B cell (primary cell): ENCODE measurements around the gene IPO4. TPM values are rescaled to one million over a fixed set of nuclear protein-coding genes. Genes with fewer than 3 reads are reported as not detected.
A peak's percentile ranks its signal among the peaks of the same experiment; 100 is the strongest.

Experiments used
- ATAC-seq: fragments of 200-7000 bp; cut with Tn5 transposase; one replicate; pipeline ENCODE4 v1.10.0; 2021; ENCODE audit warnings: low read depth, mild to moderate bottlenecking, moderate number of reproducible peaks, moderate library complexity
- CTCF ChIA-PET: fragments of 350-600 bp; sonication (Branson Sonifier 250); formaldehyde crosslinking; loops from one replicate; lab custom pipeline; 2021; ENCODE audit warnings: antibody characterized with exemption, inconsistent platforms; lab: Charles Lee
- POLR2A ChIA-PET: fragments of 350-600 bp; sonication (Branson Sonifier 250); formaldehyde crosslinking; loops from one replicate; lab custom pipeline; 2021; ENCODE audit warnings: antibody characterized with exemption; lab: Charles Lee
- DNase-seq: peaks from one replicate; pipeline ENCODE4 v3.0.0; 2013
- H2AFZ ChIP-seq: 2 replicates; pipeline ENCODE4 v1.6.1; 2012; ENCODE audit warnings: mild to moderate bottlenecking, low read depth, low read length; ENCODE audit not compliant: insufficient read depth, poor library complexity, severe bottlenecking
- H3K27ac ChIP-seq, 2 donors: 1 replicate in 1 of 2; 2 replicates in 1 of 2; pipeline ENCODE4 v1.5.1; 2012 to 2013; ENCODE audit warnings: low read length in 2 of 2, mild to moderate bottlenecking in 2 of 2, moderate library complexity in 1 of 2
- H3K27me3 ChIP-seq, 4 experiments: fragments of 200-600 bp in 1 of 4; sonication (generic) in 1 of 4; replicated peaks in 1 of 4; 1 replicate in 2 of 4; 2 replicates in 2 of 4; pipeline versions ENCODE4 v1.6.1 to v1.7.0; 2013 to 2016; ENCODE audit warnings: low read length in 3 of 4, mild to moderate bottlenecking in 2 of 4, mixed read lengths in 1 of 4, moderate library complexity in 1 of 4; ENCODE audit not compliant: insufficient read depth in 4 of 4, control insufficient read depth in 3 of 4; ENCODE audit errors: control extremely low read depth in 1 of 4
- H3K36me3 ChIP-seq, 2 experiments: replicated peaks in 1 of 2; 1 replicate in 1 of 2; 2 replicates in 1 of 2; pipeline versions ENCODE4 v1.6.1 to v1.7.1; 2013; ENCODE audit warnings: low read length in 1 of 2; ENCODE audit not compliant: insufficient read depth in 2 of 2, control insufficient read depth in 1 of 2; ENCODE audit errors: control extremely low read depth in 1 of 2, extremely low read depth in 1 of 2
- H3K4me1 ChIP-seq, 2 donors: fragments of 200-600 bp in 1 of 2; sonication (generic) in 1 of 2; 1 replicate in 1 of 2; 2 replicates in 1 of 2; pipeline versions ENCODE4 v1.5.1 to v1.6.1; 2013 to 2017; ENCODE audit warnings: low read length in 2 of 2; ENCODE audit not compliant: control insufficient read depth in 2 of 2, insufficient read depth in 2 of 2
- H3K4me2 ChIP-seq: replicated peaks from 2 replicates; pipeline ENCODE3; 2012; ENCODE audit warnings: mild to moderate bottlenecking, low read depth, low read length; ENCODE audit not compliant: poor library complexity, severe bottlenecking
- H3K4me3 ChIP-seq, 5 experiments: fragments of 200-600 bp in 1 of 5; sonication (generic) in 1 of 5; 1 replicate in 3 of 5; 2 replicates in 2 of 5; pipeline versions ENCODE4 v1.5.1 to v1.7.0; 2011 to 2016; ENCODE audit warnings: low read length in 4 of 5, mild to moderate bottlenecking in 4 of 5, low read depth in 2 of 5, control low read depth in 1 of 5, moderate library complexity in 1 of 5; ENCODE audit not compliant: insufficient read depth in 1 of 5; ENCODE audit errors: control extremely low read depth in 1 of 5, extremely low read depth in 1 of 5
- H3K79me2 ChIP-seq: fragments of 200-600 bp; sonication (generic); one replicate; pipeline ENCODE4 v1.6.0; 2016; ENCODE audit warnings: low read length; ENCODE audit not compliant: control insufficient read depth, insufficient read depth
- H3K9ac ChIP-seq: fragments of 200-600 bp; sonication (generic); 2 replicates; pipeline ENCODE4 v1.6.1; 2017; ENCODE audit warnings: mild to moderate bottlenecking, low read length, moderate library complexity
- H3K9me3 ChIP-seq, 3 donors: one replicate each; pipeline versions ENCODE4 v1.6.1 to v1.7.1; 2013; ENCODE audit warnings: low read length in 2 of 3; ENCODE audit not compliant: control insufficient read depth in 2 of 3, insufficient read depth in 1 of 3; ENCODE audit errors: control extremely low read depth in 1 of 3
- H4K20me1 ChIP-seq: 2 replicates; pipeline ENCODE4 v1.6.0; 2012; ENCODE audit warnings: mild to moderate bottlenecking, low read length; ENCODE audit not compliant: insufficient read depth, control insufficient read depth, poor library complexity, severe bottlenecking
- H3K27ac Mint-ChIP-seq: one replicate; pipeline ENCODE4 v1.8.0; 2021; ENCODE audit warnings: mixed read lengths
- H3K27me3 Mint-ChIP-seq: one replicate; pipeline ENCODE4 v1.8.0; 2021; ENCODE audit warnings: mixed read lengths
- H3K4me1 Mint-ChIP-seq: one replicate; pipeline ENCODE4 v1.8.0; 2021; ENCODE audit warnings: mixed read lengths
- H3K4me3 Mint-ChIP-seq: one replicate; pipeline ENCODE4 v1.8.0; 2021; ENCODE audit warnings: mixed read lengths
- H3K9me3 Mint-ChIP-seq: one replicate; pipeline ENCODE4 v1.8.0; 2022; ENCODE audit warnings: mixed read lengths; ENCODE audit not compliant: insufficient read depth
- EZH2 ChIP-seq: IDR thresholded peaks from 2 replicates; pipeline ENCODE4 v1.6.1; 2012; ENCODE audit warnings: borderline replicate concordance, low read depth, mild to moderate bottlenecking, moderate library complexity, low read length; ENCODE audit not compliant: insufficient read depth, poor library complexity, severe bottlenecking
- WGBS: methylation state at CpG from one replicate; pipeline ENCODE4 v1.1.5; 2013; ENCODE audit warnings: missing lambda C conversion rate; ENCODE audit not compliant: insufficient coverage; 5-methylcytosine and 5-hydroxymethylcytosine counted together
- intact Hi-C: fragments of 100-400 bp; cut with micrococcal nuclease; formaldehyde crosslinking; loops from one replicate; pipeline ENCODE4 v1.10.0; 2022
- polyA plus RNA-seq: library from polyadenylated mRNA; depleted of rRNA; stranded (reverse); fragments of >200 nt; gene quantifications from 2 replicates; pipeline ENCODE4 v1.2.3, GENCODE V29; 2012
- total RNA-seq, 2 donors: library from RNA; stranded (reverse); fragments of 120-200 nt in 1 of 2; gene quantifications; 1 replicate in 1 of 2; 2 replicates in 1 of 2; pipeline versions ENCODE4 v1.2.3 to v1.2.4, GENCODE V29; 2013 to 2022
- TF ChIP-seq, protein P1 (sequence below): fragments of 200-600 bp; IDR thresholded peaks from one replicate; pipeline ENCODE4 v1.8.0; 2022; ENCODE audit warnings: antibody characterized with exemption, mild to moderate bottlenecking

IPO4 gene
- total and polyA plus RNA-seq, 2 donors (not counting 1 experiment from before 2014, with no cell fraction given): 28.3 to 35.0 TPM

- Histone ChIP-seq H3K79me2 (peaks cover 67% of the 10 kb centered on the region), H3K36me3 (peaks cover 4 to 34% of the 10 kb centered on the region in 2 experiments), H3K9ac (peak overlapping the region; percentile 96), H3K4me1 (peaks cover 32 to 33% of the 10 kb centered on the region in 2 donors), H3K4me3 (peak overlapping the region in 2 of 5 experiments; percentile 84 to 89), H3K4me2 (peak overlapping the region; percentile 73), H2AFZ (peak overlapping the region; percentile 77), H3K27me3 (no peaks in the 10 kb centered on the region), H3K27ac (peak overlapping the region; percentile 93 to 98), H4K20me1 (peaks cover 2% of the 10 kb centered on the region), H3K9me3 (no peaks in the 10 kb centered on the region)
- intact Hi-C loops: loop anchor here (1.0 to 10.0 kb wide), 10 partner anchors 18 to 659 kb away; partner anchors contain the start of genes DCAF11, DHRS1, EMC9 and GMPR2
- TF ChIP-seq EZH2: no peak
- no peak for DNase-seq
- Mint-ChIP-seq H3K9me3 (no peaks in the 10 kb centered on the region), H3K27ac (peak overlapping the region; percentile 98), H3K27me3 (no peaks in the 10 kb centered on the region), H3K4me1 (peaks cover 43% of the 10 kb centered on the region), H3K4me3 (peak overlapping the region; percentile 93)
- POLR2A ChIA-PET: interaction anchor here (0.5 to 5.3 kb wide), 19 partner anchors 19 to 217 kb away, joined by 3 to 64 read pairs (median 4); partner anchors contain the start of genes CBLN3, DCAF11, EMC9 and GMPR2
- CTCF ChIA-PET: interaction anchor here (0.7 to 4.2 kb wide), 21 partner anchors 10 to 223 kb away, joined by 3 to 24 read pairs (median 4); partner anchors contain the start of genes CBLN3, CIDEB, DHRS1 and IPO4
- ATAC-seq: no peak
- 100% methylated on average over 5 of the region's 7 CpGs for WGBS
Measured at GRCh38 chr14:24213866-24214662, 25.4 kb upstream of the IPO4 start.

DNA sequence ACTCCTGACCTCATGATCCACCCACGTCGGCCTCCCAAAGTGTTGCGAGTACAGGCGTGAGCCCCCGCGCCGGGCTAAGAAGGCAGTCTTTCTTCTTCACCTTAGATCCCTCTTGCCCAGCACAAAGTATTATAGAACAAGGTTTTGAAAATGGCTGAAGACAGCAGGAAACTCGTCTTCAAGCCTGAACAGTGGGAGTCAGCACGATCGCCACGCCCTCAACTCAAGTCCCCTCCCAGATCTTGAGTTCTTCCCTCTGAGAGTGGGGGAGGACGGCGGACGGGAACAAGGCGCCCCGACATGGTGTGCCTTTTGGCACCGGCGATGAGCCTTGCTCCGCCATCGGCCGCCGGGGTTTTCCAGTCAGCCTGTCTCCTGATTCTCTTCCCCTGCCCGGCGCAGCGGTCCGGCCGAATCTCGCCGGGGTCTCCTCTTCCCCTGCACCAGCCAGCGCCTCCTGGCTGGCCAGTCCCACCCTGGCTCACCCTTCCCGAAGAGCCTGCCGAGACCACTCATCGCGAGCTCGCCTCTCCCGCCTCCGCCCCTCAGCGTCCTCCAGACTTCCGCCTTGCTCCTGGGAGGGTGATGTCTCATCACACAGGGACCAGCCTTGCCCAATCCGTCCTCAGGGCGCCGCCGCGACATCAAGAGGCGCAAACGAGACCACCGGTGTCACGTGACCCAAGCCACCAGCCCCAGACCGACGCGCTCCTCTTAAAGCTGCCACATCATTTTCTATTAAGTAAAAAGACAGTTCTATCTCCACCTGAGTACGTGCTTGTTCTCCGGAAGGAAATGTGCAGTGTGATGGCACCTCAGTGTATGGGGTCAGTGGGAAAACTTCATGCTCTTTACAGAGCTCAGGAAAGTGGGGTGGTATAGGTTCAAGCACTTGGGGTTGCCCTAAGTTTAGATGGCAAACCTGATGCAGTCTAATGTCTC, 24.6 kb upstream of the IPO4 start, which contains the start of gene CHMP4A:
TSS of gene CHMP4A (minus strand) at position 565 of the 942 bp plus-strand sequence. CDS start at position 516, 49 bp downstream.
- Histone ChIP-seq H2AFZ (peak within 1 kb of the TSS; percentile 77), H3K27ac (peak within 1 kb of the TSS; percentile 93 to 98), H3K9ac (peak within 1 kb of the TSS; percentile 96), H3K4me1 (peaks cover 32 to 33% of the 10 kb centered on the region in 2 donors), H3K9me3 (no peaks in the 10 kb centered on the region), H4K20me1 (no peaks in the 10 kb centered on the region), H3K27me3 (no peaks in the 10 kb centered on the region), H3K79me2 (peaks cover 70% of the 10 kb centered on the region), H3K4me2 (peak within 1 kb of the TSS; percentile 73), H3K36me3 (peaks cover 4 to 40% of the 10 kb centered on the region in 2 experiments), H3K4me3 (peak within 1 kb of the TSS; percentile 62 to 89 (median 84))
- WGBS: under 1% methylated on average over 46 of the region's 53 CpGs
- H3K27ac Mint-ChIP-seq: peak within 1 kb of the TSS; percentile 98
- H3K4me1 Mint-ChIP-seq: peaks cover 43% of the 10 kb centered on the region
- H3K9me3 Mint-ChIP-seq: no peaks in the 10 kb centered on the region
- H3K27me3 Mint-ChIP-seq: no peaks in the 10 kb centered on the region
- peak within 1 kb of the TSS; percentile 93 for H3K4me3 Mint-ChIP-seq
- CTCF ChIA-PET: interaction anchor here (0.7 to 4.2 kb wide), 16 partner anchors 9 to 223 kb away, joined by 3 to 24 read pairs (median 4); partner anchors contain the start of genes CBLN3, CIDEB, DHRS1 and IPO4
- DNase-seq (peak; percentile 97), ATAC-seq (peak; percentile 77)
- intact Hi-C loops: loop anchor here (1.0 to 10.0 kb wide), 10 partner anchors 18 to 658 kb away; partner anchors contain the start of genes DCAF11, DHRS1, EMC9 and GMPR2
- POLR2A ChIA-PET: interaction anchor here (0.5 to 5.3 kb wide), 20 partner anchors 10 to 218 kb away, joined by 3 to 64 read pairs (median 4); partner anchors contain the start of genes CBLN3, DCAF11, EMC9 and GMPR2
- TF ChIP-seq, protein P1, sequence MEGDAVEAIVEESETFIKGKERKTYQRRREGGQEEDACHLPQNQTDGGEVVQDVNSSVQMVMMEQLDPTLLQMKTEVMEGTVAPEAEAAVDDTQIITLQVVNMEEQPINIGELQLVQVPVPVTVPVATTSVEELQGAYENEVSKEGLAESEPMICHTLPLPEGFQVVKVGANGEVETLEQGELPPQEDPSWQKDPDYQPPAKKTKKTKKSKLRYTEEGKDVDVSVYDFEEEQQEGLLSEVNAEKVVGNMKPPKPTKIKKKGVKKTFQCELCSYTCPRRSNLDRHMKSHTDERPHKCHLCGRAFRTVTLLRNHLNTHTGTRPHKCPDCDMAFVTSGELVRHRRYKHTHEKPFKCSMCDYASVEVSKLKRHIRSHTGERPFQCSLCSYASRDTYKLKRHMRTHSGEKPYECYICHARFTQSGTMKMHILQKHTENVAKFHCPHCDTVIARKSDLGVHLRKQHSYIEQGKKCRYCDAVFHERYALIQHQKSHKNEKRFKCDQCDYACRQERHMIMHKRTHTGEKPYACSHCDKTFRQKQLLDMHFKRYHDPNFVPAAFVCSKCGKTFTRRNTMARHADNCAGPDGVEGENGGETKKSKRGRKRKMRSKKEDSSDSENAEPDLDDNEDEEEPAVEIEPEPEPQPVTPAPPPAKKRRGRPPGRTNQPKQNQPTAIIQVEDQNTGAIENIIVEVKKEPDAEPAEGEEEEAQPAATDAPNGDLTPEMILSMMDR: peak; percentile 3
- TF ChIP-seq EZH2: no peak
